ENCODE data around the gene LILRA5. TPM values are rescaled to one million over a fixed set of nuclear protein-coding genes. Genes with fewer than 3 reads are reported as not detected.

Gene LILRA5
- total and polyA plus RNA-seq, 2 of the 8 experiments (the other 6 are each of a cell fraction or from before 2014, with no cell fraction given): not detected

- no peak for DNase-seq (ENCODE audit: low read depth in 1 of 2, low spot score in 2 of 2)
- no peaks in the 10 kb centered on the region for H3K36me3 ChIP-seq (ENCODE audit: control insufficient read depth in 2 of 4, insufficient read depth in 4 of 4, low read length in 3 of 4)
- no peak overlapping the region for H3K18ac ChIP-seq (ENCODE audit: extremely low read depth, low read length)
- no peak overlapping the region for H3K4me3 ChIP-seq (ENCODE audit: extremely low read depth in 1 of 4, insufficient read depth in 2 of 4, low read depth in 3 of 4, low read length in 4 of 4)
- H3K23me2 ChIP-seq (ENCODE audit: low read depth, low read length): no peaks in the 10 kb centered on the region
- FAIRE-seq: no peak
- no peaks in the 10 kb centered on the region for H3K4me1 ChIP-seq (replicated peaks in 1 of 4; ENCODE audit: control insufficient read depth in 3 of 4, insufficient read depth in 4 of 4, low read length in 3 of 4)
- no peak overlapping the region; a peak in 1 of 7 replicates for H3K9ac ChIP-seq (replicated peaks in 1 of 4; ENCODE audit: extremely low read depth in 1 of 4, low read depth in 3 of 4, low read length in 3 of 4)
- H3K79me1 ChIP-seq (ENCODE audit: low read depth, low read length): no peaks in the 10 kb centered on the region
- H2BK5ac ChIP-seq (ENCODE audit: low read depth, low read length): no peak overlapping the region
- no peak overlapping the region for H2BK120ac ChIP-seq (replicated peaks; ENCODE audit: low read depth, low read length)
- H4K5ac ChIP-seq (ENCODE audit: insufficient read length, low read depth, low read length): no peak overlapping the region
- no peak overlapping the region for H2AFZ ChIP-seq (ENCODE audit: low read length)
- H3K4me2 ChIP-seq (ENCODE audit: insufficient read depth in 1 of 2, low read depth in 2 of 2, low read length in 2 of 2): no peak overlapping the region
- H3K27me3 ChIP-seq (replicated peaks in 1 of 4; ENCODE audit: control insufficient read depth in 3 of 4, extremely low read depth in 1 of 4, insufficient read depth in 3 of 4, low read length in 3 of 4): no peaks in the 10 kb centered on the region
- WGBS, 2 experiments (ENCODE audit: extremely low coverage in 1 of 2, insufficient coverage in 1 of 2, insufficient read length in 1 of 2, insufficient replicate concordance in 2 of 2, low coverage in 1 of 2, low lambda C conversion rate in 2 of 2, missing lambda C conversion rate in 1 of 2): 94% methylated on average over 13 of the region's 14 CpGs; no CpG with 5 or more reads in 1 of the 2 experiments
- no peak overlapping the region for H3K56ac ChIP-seq (replicated peaks; ENCODE audit: insufficient read length, low read depth, low read length)
- no peaks in the 10 kb centered on the region for H3K9me3 ChIP-seq (ENCODE audit: insufficient read depth in 2 of 2, low read depth in 1 of 2, low read length in 1 of 2)
- H2BK12ac ChIP-seq (ENCODE audit: low read depth, low read length): no peak overlapping the region
- no peaks in the 10 kb centered on the region for H3K79me2 ChIP-seq (ENCODE audit: control insufficient read depth in 1 of 2, insufficient read depth in 2 of 2, low read length in 2 of 2)
- ChIA-PET POLR2A (ENCODE audit: partially characterized antibody) (interaction anchor here (0.5 to 2.5 kb wide), 4 partner anchors 13 to 186 kb away, joined by 3 to 11 read pairs (median 3); partner anchors contain the start of gene RPS9), CTCF (ENCODE audit: partially characterized antibody) (interaction anchor here (1.1 to 5.2 kb wide), 7 partner anchors 18 to 100 kb away, joined by 3 to 57 read pairs (median 5); no protein-coding TSS in a partner anchor)
- H3K27ac ChIP-seq (ENCODE audit: low read depth, low read length): no peak overlapping the region
- H4K91ac ChIP-seq (replicated peaks; ENCODE audit: insufficient read length, low read length): no peak overlapping the region
- no peak overlapping the region for H2BK15ac ChIP-seq (ENCODE audit: low read length)
- H3K4ac ChIP-seq (replicated peaks; ENCODE audit: insufficient read length, low read depth, low read length): no peak overlapping the region
- H2AK5ac ChIP-seq (ENCODE audit: low read depth, low read length): no peak overlapping the region
- no peak overlapping the region for H2BK20ac ChIP-seq (ENCODE audit: low read length)
- no peaks in the 10 kb centered on the region for H4K20me1 ChIP-seq (replicated peaks in 1 of 2; ENCODE audit: control insufficient read depth in 1 of 2, insufficient read depth in 2 of 2, low read length in 2 of 2)
- H3K23ac ChIP-seq (ENCODE audit: insufficient read length): no peak overlapping the region
- H3K14ac ChIP-seq (ENCODE audit: insufficient read length): no peak overlapping the region
- no peak overlapping the region for H4K8ac ChIP-seq (ENCODE audit: extremely low read depth, insufficient read depth, low read length)
- TF ChIP-seq MAFK (IDR thresholded peaks at IDR 0.05; ENCODE audit: low read depth, low read length): no peak
- TF ChIP-seq SIX5 (IDR thresholded peaks at IDR 0.05; ENCODE audit: low read depth, low read length): no peak
- no peak for TF ChIP-seq TEAD4 (IDR thresholded peaks at IDR 0.05; ENCODE audit: low read depth, low read length)
- TF ChIP-seq ATF3 (IDR thresholded peaks at IDR 0.05; ENCODE audit: insufficient read depth, low read depth, low read length): no peak
- TF ChIP-seq SIRT6 (IDR thresholded peaks at IDR 0.05; ENCODE audit: low read length): no peak
- TF ChIP-seq SP4 (IDR thresholded peaks at IDR 0.05; ENCODE audit: low read length): no peak
- TF ChIP-seq USF2 (IDR thresholded peaks at IDR 0.05; ENCODE audit: low read length): no peak
- TF ChIP-seq KDM4A (IDR thresholded peaks at IDR 0.05; ENCODE audit: low read depth, low read length, severe bottlenecking): no peak
- TF ChIP-seq E2F6 (IDR thresholded peaks at IDR 0.05): no peak
- TF ChIP-seq CTBP2 (IDR thresholded peaks at IDR 0.05; ENCODE audit: borderline replicate concordance, insufficient read depth, insufficient read length, low read length): no peak
- no peak for TF ChIP-seq POLR2A (IDR thresholded peaks at IDR 0.05; ENCODE audit: control extremely low read depth in 1 of 2, low read depth in 2 of 2, low read length in 2 of 2)
- no peak for TF ChIP-seq SUZ12 (IDR thresholded peaks at IDR 0.05; ENCODE audit: low read length)
These were observed 42.7 kb upstream of the LILRA5 start for GRCh38 chr19:54355675-54356074.

All from H1 (cell line).